ENCODE data around the gene AAMP.
"Not testable (repeated sequence)": the region's sequence is repeated elsewhere in the genome, so short reads cannot be mapped to it uniquely, and the experiment has no call there.

DNA sequence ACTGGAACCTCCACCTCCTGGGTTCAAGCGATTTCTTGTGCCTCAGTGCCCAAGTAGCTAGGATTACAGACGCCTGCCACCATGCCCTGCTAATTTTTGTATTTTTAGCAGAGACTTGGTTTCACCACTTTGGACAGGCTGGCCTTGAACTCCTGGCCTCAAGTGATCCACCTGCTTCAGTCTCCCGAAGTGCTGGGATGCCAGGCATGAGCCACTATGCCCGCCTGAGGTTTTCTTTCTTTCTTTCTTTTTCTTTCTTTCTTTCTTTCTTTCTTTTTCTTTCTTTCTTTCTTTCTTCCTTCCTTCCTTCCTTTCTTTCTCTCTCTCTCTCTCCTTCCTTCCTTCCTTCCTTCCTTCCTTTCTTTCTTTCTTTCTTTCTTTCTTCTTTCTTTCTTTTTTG is 44.8 kb upstream of the AAMP start:
- TF ChIP-seq, protein P1, sequence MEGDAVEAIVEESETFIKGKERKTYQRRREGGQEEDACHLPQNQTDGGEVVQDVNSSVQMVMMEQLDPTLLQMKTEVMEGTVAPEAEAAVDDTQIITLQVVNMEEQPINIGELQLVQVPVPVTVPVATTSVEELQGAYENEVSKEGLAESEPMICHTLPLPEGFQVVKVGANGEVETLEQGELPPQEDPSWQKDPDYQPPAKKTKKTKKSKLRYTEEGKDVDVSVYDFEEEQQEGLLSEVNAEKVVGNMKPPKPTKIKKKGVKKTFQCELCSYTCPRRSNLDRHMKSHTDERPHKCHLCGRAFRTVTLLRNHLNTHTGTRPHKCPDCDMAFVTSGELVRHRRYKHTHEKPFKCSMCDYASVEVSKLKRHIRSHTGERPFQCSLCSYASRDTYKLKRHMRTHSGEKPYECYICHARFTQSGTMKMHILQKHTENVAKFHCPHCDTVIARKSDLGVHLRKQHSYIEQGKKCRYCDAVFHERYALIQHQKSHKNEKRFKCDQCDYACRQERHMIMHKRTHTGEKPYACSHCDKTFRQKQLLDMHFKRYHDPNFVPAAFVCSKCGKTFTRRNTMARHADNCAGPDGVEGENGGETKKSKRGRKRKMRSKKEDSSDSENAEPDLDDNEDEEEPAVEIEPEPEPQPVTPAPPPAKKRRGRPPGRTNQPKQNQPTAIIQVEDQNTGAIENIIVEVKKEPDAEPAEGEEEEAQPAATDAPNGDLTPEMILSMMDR (IDR thresholded peaks at IDR 0.05) = not testable (repeated sequence)
- TF ChIP-seq POLR2A (IDR thresholded peaks at IDR 0.05; ENCODE audit: low read depth) = not testable (repeated sequence)

All from esophagus muscularis mucosa (tissue), 3 donors.